GM19023 (cell line): ENCODE data around the gene SV2C.

Source experiments
- ATAC-seq: cut with Tn5 transposase; IDR thresholded peaks from one replicate; pipeline ENCODE4 v1.9.1; 2021; ENCODE audit warnings: mild to moderate bottlenecking, moderate library complexity; ENCODE audit not compliant: unreplicated experiment

The SV2C gene

GRCh38 chr5:76099286-76099702 is 16.1 kb downstream of the SV2C start:
- peak; percentile 76 for ATAC-seq

- peak; percentile 69 for ATAC-seq
These were observed 16.6 kb downstream of the SV2C start for GRCh38 chr5:76099756-76100155.

- no peak for ATAC-seq
These were observed 20.8 kb downstream of the SV2C start for GRCh38 chr5:76104027-76104426.

- no peak for ATAC-seq
These were observed 23.0 kb downstream of the SV2C start for GRCh38 chr5:76106149-76106548.

- ATAC-seq = no peak
These were observed 28.4 kb downstream of the SV2C start for GRCh38 chr5:76111477-76112174.

- ATAC-seq = no peak
These were observed 29.9 kb downstream of the SV2C start for GRCh38 chr5:76113103-76113502.

GRCh38 chr5:76114179-76114851 is 31.1 kb downstream of the SV2C start:
- ATAC-seq = no peak

GRCh38 chr5:76125346-76125745 is 42.2 kb downstream of the SV2C start:
- no peak for ATAC-seq

GRCh38 chr5:76125888-76126287 is 42.7 kb downstream of the SV2C start:
- no peak for ATAC-seq

- ATAC-seq = no peak
These were observed 50.8 kb downstream of the SV2C start for GRCh38 chr5:76134003-76134402.

- ATAC-seq = no peak
These were observed 51.5 kb downstream of the SV2C start for GRCh38 chr5:76134646-76135045.

- no peak for ATAC-seq
These were observed 54.8 kb downstream of the SV2C start for GRCh38 chr5:76137887-76138542.

GRCh38 chr5:76143884-76144283 is 60.7 kb downstream of the SV2C start:
- ATAC-seq = no peak

- ATAC-seq = no peak
These were observed 61.5 kb downstream of the SV2C start for GRCh38 chr5:76144513-76145274.

GRCh38 chr5:76145945-76146344 is 62.8 kb downstream of the SV2C start:
- ATAC-seq = no peak

- no peak for ATAC-seq
These were observed 66.5 kb downstream of the SV2C start for GRCh38 chr5:76149636-76150035.

GRCh38 chr5:76152161-76152560 is 69.0 kb downstream of the SV2C start:
- no peak for ATAC-seq

GRCh38 chr5:76152700-76153099 is 69.5 kb downstream of the SV2C start:
- no peak for ATAC-seq

GRCh38 chr5:76153271-76153670 is 70.1 kb downstream of the SV2C start:
- no peak for ATAC-seq

- no peak for ATAC-seq
These were observed 71.0 kb downstream of the SV2C start for GRCh38 chr5:76154009-76154690.

GRCh38 chr5:76155536-76155935 is 72.4 kb downstream of the SV2C start:
- ATAC-seq = no peak
